WI38 (cell line): ENCODE data around the gene WNT5A.

Source experiments
- H3K4me3 ChIP-seq: 2 replicates; pipeline ENCODE4 v1.5.1; 2011; ENCODE audit warnings: low read depth, mild to moderate bottlenecking, control low read depth, low read length
- CTCF ChIP-seq: IDR thresholded peaks from 2 replicates; pipeline ENCODE4 v1.5.1; 2012; ENCODE audit warnings: low read depth, mild to moderate bottlenecking, control low read depth, low read length

Gene WNT5A

GRCh38 chr3:55482496-55483195, 4.5 kb downstream of the WNT5A start:
- peak overlapping the region; percentile 76 for H3K4me3 ChIP-seq
- no peak for TF ChIP-seq CTCF

- TF ChIP-seq CTCF = no peak
- H3K4me3 ChIP-seq = peak overlapping the region; percentile 76
Measured at GRCh38 chr3:55481744-55482495, 5.2 kb downstream of the WNT5A start.

GRCh38 chr3:55480911-55481743, 6.0 kb downstream of the WNT5A start:
- peak overlapping the region; percentile 76 for H3K4me3 ChIP-seq
- TF ChIP-seq CTCF = no peak

GRCh38 chr3:55477306-55478303, 9.5 kb downstream of the WNT5A start:
- TF ChIP-seq CTCF = no peak
- H3K4me3 ChIP-seq = peak overlapping the region; percentile 48

- peak overlapping the region; percentile 26 for H3K4me3 ChIP-seq
- no peak for TF ChIP-seq CTCF
Measured at GRCh38 chr3:55476515-55476914, 10.6 kb downstream of the WNT5A start.

- H3K4me3 ChIP-seq = no peak overlapping the region
- no peak for TF ChIP-seq CTCF
Measured at GRCh38 chr3:55474213-55474632, 12.9 kb downstream of the WNT5A start.
